LHCN-M2 (cell line): ENCODE data around the gene DRAM1. TPM values are rescaled to one million over a fixed set of nuclear protein-coding genes. Genes with fewer than 3 reads are reported as not detected.
"Not testable (repeated sequence)": the region's sequence is repeated elsewhere in the genome, so short reads cannot be mapped to it uniquely, and the experiment has no call there.

Source experiments
- DNase-seq: peaks from one replicate; pipeline ENCODE4 v3.0.0-alpha.2; 2012; ENCODE audit warnings: low read depth
- total RNA-seq: library from RNA; depleted of rRNA; stranded (reverse); fragments of >200 nt; gene quantifications from 2 replicates; pipeline ENCODE4 v1.2.3, GENCODE V29; 2014

The DRAM1 gene
- total RNA-seq, 1 experiment from 2014 or later: 7.7 TPM

- DNase-seq: no peak
Observed at GRCh38 chr12:101859664-101860607, 17.4 kb upstream of the DRAM1 start.

- DNase-seq: not testable (repeated sequence)
Observed at GRCh38 chr12:101861688-101862087, 15.7 kb upstream of the DRAM1 start.

DNA sequence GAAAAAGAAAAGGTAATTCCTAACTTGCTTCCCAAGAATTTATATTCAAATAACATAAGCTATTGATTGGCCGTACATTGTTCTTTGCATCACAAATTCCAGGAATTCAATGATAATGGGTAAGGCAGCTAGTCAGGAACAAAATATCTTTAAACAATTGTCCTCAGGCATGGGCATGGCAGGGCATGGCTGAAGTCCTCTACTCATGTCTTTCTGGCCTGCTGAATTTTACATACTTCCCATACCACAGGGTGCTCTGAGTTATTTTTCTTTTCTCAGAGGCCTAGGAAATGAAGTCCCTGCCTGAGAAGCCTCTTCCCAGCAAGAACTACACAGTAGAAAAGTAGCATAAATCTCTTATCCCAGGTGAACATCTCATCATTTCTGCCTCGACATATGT is 15.1 kb upstream of the DRAM1 start:
- no peak for DNase-seq

DNA sequence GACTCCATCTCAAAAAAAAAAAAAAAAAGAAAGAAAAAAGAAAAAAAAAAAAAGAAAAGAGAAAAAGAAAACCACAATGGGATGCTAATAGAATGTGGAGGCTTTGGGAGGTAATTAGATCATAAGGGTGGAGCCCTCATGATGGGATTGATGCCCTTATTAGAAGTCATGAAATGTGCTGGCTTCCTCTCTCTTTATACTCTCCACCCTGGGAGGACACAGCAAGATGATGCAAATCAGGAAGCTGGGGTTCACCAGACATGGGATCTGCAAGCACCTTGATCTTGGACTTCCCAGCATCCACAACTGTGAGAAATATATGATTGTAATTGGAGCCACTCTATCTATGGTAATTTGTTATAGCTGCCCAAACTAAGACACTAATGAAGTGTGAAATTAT is 13.4 kb upstream of the DRAM1 start:
- DNase-seq: no peak

- DNase-seq: no peak
Observed at GRCh38 chr12:101866615-101867373, 10.6 kb upstream of the DRAM1 start.

DNA sequence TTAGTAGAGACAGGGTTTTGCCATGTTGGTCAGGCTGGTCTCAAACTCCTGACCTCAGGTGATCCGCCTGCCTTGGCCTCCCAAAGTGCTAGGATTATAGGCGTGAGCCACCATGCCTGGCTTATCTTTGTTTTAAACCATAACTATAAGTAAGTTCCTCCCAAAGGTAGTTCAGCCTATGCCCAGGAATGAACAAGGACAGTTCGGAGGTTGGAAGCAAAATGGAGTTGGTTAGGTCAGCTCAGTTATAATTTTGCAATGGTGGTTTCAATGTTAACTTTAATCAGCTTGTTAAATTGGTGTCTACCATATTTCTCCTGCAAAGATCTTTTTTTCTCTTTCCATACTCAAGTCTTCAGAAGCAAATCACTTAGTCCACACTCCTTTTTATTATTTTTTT is 9.8 kb upstream of the DRAM1 start:
- not testable (repeated sequence) for DNase-seq

DNA sequence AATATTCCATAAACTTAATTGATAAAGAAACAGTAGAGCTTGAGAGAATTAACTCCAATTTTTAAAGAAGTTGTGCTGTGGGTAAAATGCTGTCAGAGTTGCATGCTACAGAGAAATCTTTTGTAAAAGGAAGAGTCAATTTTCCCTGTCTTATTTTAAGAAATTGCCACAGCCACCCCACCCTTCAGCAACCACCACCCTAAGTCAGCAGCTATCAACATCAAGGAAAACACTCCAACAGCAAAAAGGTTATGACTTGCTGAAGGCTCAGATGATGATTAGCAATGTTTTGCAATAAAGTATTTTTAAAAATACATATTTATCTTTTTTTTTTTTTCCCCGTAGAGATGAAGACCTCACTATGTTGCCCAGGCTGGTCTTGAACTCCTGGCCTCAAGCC is 6.5 kb upstream of the DRAM1 start:
- DNase-seq: no peak

- DNase-seq: no peak
Observed at GRCh38 chr12:101875162-101875561, 2.2 kb upstream of the DRAM1 start.

DNA sequence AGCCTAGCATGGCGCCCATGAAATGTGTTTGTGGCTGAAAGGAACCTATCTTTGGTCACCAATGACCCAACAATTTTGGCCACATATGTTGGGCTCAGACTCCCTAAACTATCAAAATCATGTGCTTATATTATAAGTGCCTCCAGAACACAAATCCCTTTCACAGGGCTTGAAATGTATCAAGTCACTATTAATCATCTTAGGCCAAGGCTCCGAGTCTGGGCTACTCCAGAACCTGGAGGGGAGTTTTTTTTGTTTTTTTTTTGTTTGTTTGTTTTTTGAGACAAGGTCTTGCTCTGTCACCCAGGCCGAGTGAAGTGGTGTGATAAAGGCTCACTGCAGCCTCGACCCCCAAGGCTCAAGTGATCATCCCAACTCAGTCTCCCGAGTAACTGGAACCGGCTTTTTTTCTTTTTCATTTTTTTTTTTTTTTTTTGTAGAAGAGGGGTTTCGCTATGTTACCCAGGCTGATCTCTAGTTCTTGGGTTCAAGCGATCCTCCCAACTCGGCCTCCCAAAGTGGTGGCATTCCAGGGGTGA is 989 bp upstream of the DRAM1 start:
- DNase-seq: peak; percentile 14

DNA sequence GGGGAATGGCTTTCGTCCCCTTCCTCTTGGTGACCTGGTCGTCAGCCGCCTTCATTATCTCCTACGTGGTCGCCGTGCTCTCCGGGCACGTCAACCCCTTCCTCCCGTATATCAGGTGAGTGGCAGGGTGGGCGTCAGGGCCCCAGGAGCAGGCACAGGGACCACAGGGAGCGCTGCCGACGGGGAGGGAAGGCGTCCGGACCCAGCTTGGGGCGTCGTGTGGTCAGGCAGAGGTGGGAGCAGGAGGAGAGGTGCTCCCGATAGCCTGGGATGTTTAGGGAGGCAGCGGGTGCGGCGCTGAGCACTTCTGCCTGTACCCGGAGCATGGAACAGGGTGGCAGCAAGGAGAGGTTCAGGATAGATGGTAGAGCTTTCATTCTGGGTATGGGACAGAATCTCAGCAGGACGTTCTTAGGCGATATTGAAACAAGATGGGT is 444 bp downstream of the DRAM1 start:
- DNase-seq: peak; percentile 25

- DNase-seq: no peak
Observed at GRCh38 chr12:101878243-101878821, 952 bp downstream of the DRAM1 start.

DNA sequence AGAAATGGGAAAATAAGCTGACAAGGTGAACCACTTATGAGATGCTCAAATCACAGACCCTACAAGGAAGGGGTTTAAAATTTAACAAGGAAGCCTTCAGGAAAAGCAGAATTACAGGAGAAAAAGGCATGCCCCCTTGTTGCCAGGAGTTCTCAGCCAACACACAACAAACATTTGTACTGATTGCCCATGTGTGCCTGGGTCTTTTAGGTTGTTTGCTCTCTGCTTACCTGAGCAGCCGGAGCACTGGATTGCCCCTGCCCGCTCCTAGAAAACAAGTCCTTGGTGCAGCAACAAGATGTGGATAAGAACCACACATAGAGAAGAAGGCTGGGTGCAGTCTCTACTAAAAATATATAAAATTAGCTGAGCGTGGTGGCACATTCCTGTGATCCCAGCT is 3.4 kb downstream of the DRAM1 start:
- no peak for DNase-seq

DNA sequence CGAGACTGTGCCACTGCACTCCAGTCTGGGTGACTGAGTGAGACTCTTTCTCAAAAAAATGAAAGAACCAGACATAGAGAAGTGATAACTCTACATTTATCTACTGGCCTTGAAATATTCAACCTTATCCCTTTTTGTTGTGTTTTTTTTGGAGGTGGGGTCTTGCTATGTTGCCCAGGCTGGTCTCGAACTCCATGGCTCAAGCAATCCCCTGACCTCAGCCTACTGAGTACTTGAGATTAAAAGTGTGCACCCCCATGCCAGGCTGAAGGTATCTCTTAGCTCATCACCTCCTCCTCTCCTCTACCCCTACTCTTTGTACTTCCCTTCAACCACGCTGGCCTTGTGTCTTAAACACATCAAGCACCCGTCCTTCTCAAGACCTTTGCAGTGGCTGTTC is 3.8 kb downstream of the DRAM1 start:
- no peak for DNase-seq

DNA sequence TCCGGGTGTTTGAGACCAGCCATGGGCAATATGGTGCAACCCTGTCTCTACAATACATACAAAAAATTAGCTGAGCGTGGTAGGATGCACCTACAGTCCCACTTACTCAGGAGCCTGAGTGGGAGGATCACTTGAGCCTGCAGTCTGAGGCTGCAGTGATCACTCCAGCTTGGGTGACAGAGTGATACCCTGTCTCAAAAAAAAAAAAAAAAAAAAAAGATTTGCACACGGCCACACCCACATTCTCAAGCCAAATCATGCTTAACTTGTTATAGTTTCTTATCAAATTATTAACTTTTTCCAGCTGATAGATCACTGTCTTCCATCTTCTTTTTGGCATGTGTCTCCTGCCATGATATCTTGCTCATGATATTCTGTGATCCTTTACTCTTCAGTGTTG is 6.8 kb downstream of the DRAM1 start:
- no peak for DNase-seq

GRCh38 chr12:101884781-101885340 is 7.5 kb downstream of the DRAM1 start:
- not testable (repeated sequence) for DNase-seq

DNA sequence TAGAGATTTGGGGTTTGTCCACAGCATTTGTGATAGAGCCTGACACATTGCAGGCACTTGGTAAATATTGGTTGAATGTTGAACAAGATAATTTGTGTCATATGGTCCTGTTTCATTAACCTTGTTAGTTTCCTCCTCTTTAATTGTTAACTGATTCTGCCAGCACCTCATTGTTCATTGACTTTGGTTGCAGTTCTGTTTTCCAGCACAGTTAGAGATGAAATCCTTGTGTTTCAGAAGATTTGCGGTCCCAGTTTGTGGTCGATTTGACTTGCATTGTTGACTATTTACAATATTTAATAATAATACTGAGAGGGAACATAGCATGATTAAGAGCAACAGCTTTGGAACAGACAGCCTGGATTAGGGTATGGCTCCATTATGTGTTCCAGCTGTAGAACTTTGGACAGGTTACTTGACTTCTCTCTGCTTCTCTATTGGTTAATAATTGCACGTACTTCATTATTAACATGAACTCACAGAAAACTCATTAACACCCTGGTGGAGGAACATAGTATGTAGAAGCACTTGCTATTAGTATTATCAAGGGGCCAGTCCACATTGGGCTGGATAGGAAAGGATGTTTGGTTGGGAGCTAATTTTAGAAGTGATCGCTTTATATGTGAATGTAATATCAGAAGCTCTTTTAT is 8.7 kb downstream of the DRAM1 start:
- DNase-seq: no peak

GRCh38 chr12:101889211-101889752 is 11.9 kb downstream of the DRAM1 start:
- DNase-seq: no peak

DNA sequence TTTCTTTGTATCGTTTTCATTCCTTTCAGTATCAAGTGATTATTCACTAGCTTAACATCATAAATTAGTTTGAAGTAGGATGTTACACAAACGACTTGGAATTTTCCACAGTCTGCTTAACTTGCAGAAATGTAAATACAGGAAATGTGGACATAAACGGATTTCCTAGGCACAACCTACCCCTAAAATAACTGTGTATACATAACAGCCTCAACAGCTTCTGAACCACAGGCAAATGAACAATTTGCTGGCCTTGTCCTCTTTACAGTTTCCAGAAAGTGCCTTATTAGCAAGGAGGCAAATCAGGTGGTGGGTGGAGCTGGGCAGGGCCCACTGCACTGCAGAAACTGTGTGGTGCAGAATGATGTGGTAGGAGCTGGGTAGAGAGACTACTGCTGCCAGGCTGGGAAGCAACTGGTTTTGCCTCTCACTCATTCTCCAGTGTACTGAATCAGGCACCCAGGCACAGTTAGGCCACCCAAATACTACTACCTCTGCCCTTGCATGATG is 14.1 kb downstream of the DRAM1 start:
- peak; percentile 36 for DNase-seq

GRCh38 chr12:101892794-101893193 is 15.4 kb downstream of the DRAM1 start:
- no peak for DNase-seq

DNA sequence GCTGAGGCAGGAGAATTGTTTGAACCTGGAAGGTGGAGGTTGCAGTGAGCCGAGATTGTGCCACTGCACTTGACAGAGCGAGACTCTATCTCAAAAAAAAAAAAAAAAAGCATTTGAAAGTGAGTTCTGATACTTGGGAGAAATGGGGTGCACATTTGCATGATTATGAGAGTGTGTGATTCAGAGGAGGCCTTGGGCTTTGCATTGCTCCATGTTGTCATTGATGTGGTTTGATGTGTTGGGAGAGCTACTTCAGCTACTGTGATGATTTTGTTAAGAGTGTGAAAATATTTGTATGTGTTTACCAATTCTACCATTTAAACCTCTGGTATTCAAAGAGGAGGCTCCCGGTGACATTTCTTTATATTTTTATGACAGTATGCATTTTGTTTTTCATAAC is 24.4 kb downstream of the DRAM1 start:
- no peak for DNase-seq

GRCh38 chr12:101902641-101903040 is 25.3 kb downstream of the DRAM1 start:
- no peak for DNase-seq
